OCI-LY7 (cell line): ENCODE measurements around the gene CELF6. TPM values are rescaled to one million over a fixed set of nuclear protein-coding genes. Genes with fewer than 3 reads are reported as not detected.

Experiments
- BruUV-seq: library from RNA; stranded (reverse); fragments of 400-500 nt; replicated peaks from 2 replicates; lab custom pipeline; 2021; lab: Mats Ljungman, UMichigan
- CTCF ChIA-PET: fragments of 300-600 bp; sonication (Branson Sonifier 250); formaldehyde crosslinking; loops from one replicate; lab custom pipeline; 2022; ENCODE audit warnings: antibody characterized with exemption; ENCODE audit not compliant: unreplicated experiment; lab: Charles Lee
- POLR2A ChIA-PET: fragments of 300-600 bp; sonication (Branson Sonifier 250); formaldehyde crosslinking; loops from one replicate; lab custom pipeline; 2022; ENCODE audit warnings: antibody characterized with exemption; lab: Charles Lee
- DNase-seq: peaks from one replicate; pipeline ENCODE4 v3.0.0-alpha.2; 2015; ENCODE audit warnings: low spot score
- H2AFZ ChIP-seq: fragments of 200-600 bp; sonication (generic), shearing (Covaris generic); 2 replicates; pipeline ENCODE4 v1.6.1; 2014; ENCODE audit warnings: mild to moderate bottlenecking, antibody characterized with exemption, low read length, moderate library complexity
- H3K27ac ChIP-seq: fragments of 200-600 bp; sonication (generic); 2 replicates; pipeline ENCODE4 v1.5.1; 2014; ENCODE audit warnings: mixed run types, low read depth, mild to moderate bottlenecking, moderate library complexity, low read length, inconsistent platforms; ENCODE audit not compliant: poor library complexity, severe bottlenecking
- H3K36me3 ChIP-seq: fragments of 200-600 bp; sonication (generic); 2 replicates; pipeline ENCODE4 v1.6.1; 2014; ENCODE audit warnings: mild to moderate bottlenecking, antibody characterized with exemption, low read length, moderate library complexity, mixed read lengths; ENCODE audit not compliant: insufficient read depth
- H3K4me1 ChIP-seq: fragments of 200-600 bp; sonication (generic); 2 replicates; pipeline ENCODE4 v1.5.1; 2014; ENCODE audit warnings: mild to moderate bottlenecking, low read length; ENCODE audit not compliant: insufficient read depth, poor library complexity, severe bottlenecking
- H3K4me2 ChIP-seq: fragments of 200-600 bp; sonication (generic); 2 replicates; pipeline ENCODE4 v1.6.1; 2014; ENCODE audit warnings: mild to moderate bottlenecking, low read length
- H3K4me3 ChIP-seq: fragments of 200-600 bp; sonication (generic); 2 replicates; pipeline ENCODE4 v1.5.1; 2014; ENCODE audit warnings: mild to moderate bottlenecking, low read depth, low read length; ENCODE audit not compliant: poor library complexity, severe bottlenecking
- H3K79me2 ChIP-seq: fragments of 200-600 bp; sonication (generic); 2 replicates; pipeline ENCODE4 v1.6.1; 2016; ENCODE audit warnings: low read depth, mild to moderate bottlenecking, low read length, moderate library complexity, mixed read lengths; ENCODE audit not compliant: insufficient read depth
- H3K9me2 ChIP-seq: fragments of 200-600 bp; sonication (generic); 2 replicates; pipeline ENCODE4 v1.6.1; 2016; ENCODE audit warnings: mild to moderate bottlenecking, low read length, mixed read lengths; ENCODE audit not compliant: insufficient read depth
- H3K9me3 ChIP-seq: fragments of 200-600 bp; sonication (generic); 2 replicates; pipeline ENCODE4 v1.6.1; 2014; ENCODE audit warnings: mild to moderate bottlenecking, mixed run types, low read length, mixed read lengths
- H4K20me1 ChIP-seq: fragments of 200-600 bp; sonication (generic); 2 replicates; pipeline ENCODE4 v1.6.1; 2014; ENCODE audit warnings: mild to moderate bottlenecking, antibody characterized with exemption, low read length, moderate library complexity, mixed read lengths; ENCODE audit not compliant: insufficient read depth
- EZH2phosphoT487 ChIP-seq: fragments of 200-600 bp; sonication (generic); IDR thresholded peaks from 2 replicates; pipeline ENCODE4 v1.6.1; 2018; ENCODE audit warnings: low read depth, borderline replicate concordance, mild to moderate bottlenecking, mixed run types, antibody characterized with exemption, low read length, moderate library complexity, mixed read lengths
- intact Hi-C: fragments of 100-400 bp; cut with micrococcal nuclease; formaldehyde crosslinking; loops from one replicate; pipeline ENCODE4 v1.10.0; 2022; ENCODE audit not compliant: unreplicated experiment
- total RNA-seq, 2 experiments: library from RNA; depleted of rRNA in 1 of 2; stranded (reverse); fragments of >200 nt in 1 of 2; shearing (Covaris generic) in 1 of 2; gene quantifications; 2 replicates each; pipeline ENCODE4 v1.2.3, GENCODE V29; 2014 to 2022
- TF ChIP-seq, protein P1 (sequence below): fragments of 200-600 bp; sonication (generic); conservative IDR thresholded peaks from 2 replicates; pipeline ENCODE4 v1.5.1; 2014; ENCODE audit warnings: mild to moderate bottlenecking, antibody characterized with exemption, low read length, moderate library complexity, mixed read lengths

The CELF6 gene
- total RNA-seq, 2 experiments from 2014 or later = 0.78 to 0.79 TPM

GRCh38 chr15:72284781-72285180 lies 35.2 kb downstream of the CELF6 start:
- POLR2A ChIA-PET = interaction anchor here (0.6 kb wide), 1 partner anchor 422 kb away, joined by 4 read pairs; no protein-coding TSS in a partner anchor

GRCh38 chr15:72281713-72282112 lies 38.2 kb downstream of the CELF6 start:
- CTCF ChIA-PET = no interaction called here
- intact Hi-C loops = no loop called here

More at GRCh38 chr15:72284781-72285180, 35.2 kb downstream of the CELF6 start:
- no peaks in the 10 kb centered on the region for H3K4me1 ChIP-seq
- H3K9me2 ChIP-seq = no peaks in the 10 kb centered on the region
- no peaks in the 10 kb centered on the region for H3K36me3 ChIP-seq
- H4K20me1 ChIP-seq = no peaks in the 10 kb centered on the region
- H3K9me3 ChIP-seq = no peaks in the 10 kb centered on the region
- no peak for DNase-seq
- TF ChIP-seq, protein P1, sequence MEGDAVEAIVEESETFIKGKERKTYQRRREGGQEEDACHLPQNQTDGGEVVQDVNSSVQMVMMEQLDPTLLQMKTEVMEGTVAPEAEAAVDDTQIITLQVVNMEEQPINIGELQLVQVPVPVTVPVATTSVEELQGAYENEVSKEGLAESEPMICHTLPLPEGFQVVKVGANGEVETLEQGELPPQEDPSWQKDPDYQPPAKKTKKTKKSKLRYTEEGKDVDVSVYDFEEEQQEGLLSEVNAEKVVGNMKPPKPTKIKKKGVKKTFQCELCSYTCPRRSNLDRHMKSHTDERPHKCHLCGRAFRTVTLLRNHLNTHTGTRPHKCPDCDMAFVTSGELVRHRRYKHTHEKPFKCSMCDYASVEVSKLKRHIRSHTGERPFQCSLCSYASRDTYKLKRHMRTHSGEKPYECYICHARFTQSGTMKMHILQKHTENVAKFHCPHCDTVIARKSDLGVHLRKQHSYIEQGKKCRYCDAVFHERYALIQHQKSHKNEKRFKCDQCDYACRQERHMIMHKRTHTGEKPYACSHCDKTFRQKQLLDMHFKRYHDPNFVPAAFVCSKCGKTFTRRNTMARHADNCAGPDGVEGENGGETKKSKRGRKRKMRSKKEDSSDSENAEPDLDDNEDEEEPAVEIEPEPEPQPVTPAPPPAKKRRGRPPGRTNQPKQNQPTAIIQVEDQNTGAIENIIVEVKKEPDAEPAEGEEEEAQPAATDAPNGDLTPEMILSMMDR = no peak
- no peak for TF ChIP-seq EZH2phosphoT487
- no peak overlapping the region for H3K4me3 ChIP-seq
- CTCF ChIA-PET = no interaction called here
- intact Hi-C loops = no loop called here
- H3K4me2 ChIP-seq = no peak overlapping the region
- H3K27ac ChIP-seq = no peak overlapping the region
- BruUV-seq = no TSS peak
- no peaks in the 10 kb centered on the region for H3K79me2 ChIP-seq
- H2AFZ ChIP-seq = no peak overlapping the region

GRCh38 chr15:72280751-72281150 lies 39.2 kb downstream of the CELF6 start:
- no peak for DNase-seq
- no peak for TF ChIP-seq EZH2phosphoT487
- Histone ChIP-seq H4K20me1 (no peaks in the 10 kb centered on the region), H3K79me2 (no peaks in the 10 kb centered on the region), H3K9me2 (no peaks in the 10 kb centered on the region), H2AFZ (no peak overlapping the region), H3K36me3 (no peaks in the 10 kb centered on the region), H3K9me3 (no peaks in the 10 kb centered on the region), H3K4me1 (no peaks in the 10 kb centered on the region), H3K4me3 (no peak overlapping the region), H3K4me2 (no peak overlapping the region), H3K27ac (no peak overlapping the region)
- no TSS peak for BruUV-seq
- ChIA-PET CTCF (no interaction called here), POLR2A (no interaction called here)
- intact Hi-C loops = no loop called here

More at GRCh38 chr15:72281713-72282112, 38.2 kb downstream of the CELF6 start:
- H3K4me3 ChIP-seq = no peak overlapping the region
- BruUV-seq = no TSS peak
- no peak overlapping the region for H2AFZ ChIP-seq
- TF ChIP-seq, protein P1 = no peak
- TF ChIP-seq EZH2phosphoT487 = no peak
- no peaks in the 10 kb centered on the region for H3K4me1 ChIP-seq
- H3K27ac ChIP-seq = no peak overlapping the region
- H4K20me1 ChIP-seq = no peaks in the 10 kb centered on the region
- no peaks in the 10 kb centered on the region for H3K36me3 ChIP-seq
- POLR2A ChIA-PET = no interaction called here
- H3K4me2 ChIP-seq = no peak overlapping the region
- no peaks in the 10 kb centered on the region for H3K9me2 ChIP-seq
- H3K79me2 ChIP-seq = no peaks in the 10 kb centered on the region
- no peak for DNase-seq
- H3K9me3 ChIP-seq = no peaks in the 10 kb centered on the region
